Psoas muscle (tissue), 8 donors: ENCODE measurements around the gene MOG. TPM values are rescaled to one million over a fixed set of nuclear protein-coding genes. Genes with fewer than 3 reads are reported as not detected.

Source experiments
- ATAC-seq, 4 donors: fragments of 200-7000 bp; cut with Tn5 transposase; one replicate each; pipeline ENCODE4 v1.9.1; 2020; ENCODE audit warnings: moderate library complexity in 3 of 4, mild to moderate bottlenecking in 2 of 4
- DNase-seq, 2 donors: peaks; one replicate each; pipeline ENCODE4 v3.0.0-alpha.2; 2020
- H3K27ac ChIP-seq: fragments of 200-600 bp; one replicate; pipeline ENCODE4 v1.8.0; 2022
- H3K27me3 ChIP-seq, 3 donors: fragments of 200-600 bp in 1 of 3; one replicate each; pipeline versions ENCODE4 v1.6.1 to v1.8.0; 2013 to 2022; ENCODE audit warnings: low read length in 2 of 3, mild to moderate bottlenecking in 2 of 3, moderate library complexity in 1 of 3; ENCODE audit not compliant: insufficient read depth in 3 of 3
- H3K36me3 ChIP-seq, 2 donors: fragments of 200-600 bp in 1 of 2; one replicate each; pipeline versions ENCODE4 v1.6.1 to v1.8.0; 2013 to 2022; ENCODE audit warnings: low read depth in 1 of 2, mild to moderate bottlenecking in 1 of 2, moderate library complexity in 1 of 2; ENCODE audit not compliant: insufficient read depth in 1 of 2
- H3K4me1 ChIP-seq: fragments of 200-600 bp; one replicate; pipeline ENCODE4 v1.8.0; 2022
- H3K4me3 ChIP-seq: fragments of 200-600 bp; one replicate; pipeline ENCODE4 v1.8.0; 2022; ENCODE audit warnings: mild to moderate bottlenecking
- H3K9me3 ChIP-seq: fragments of 200-600 bp; one replicate; pipeline ENCODE4 v1.8.0; 2022
- WGBS, 3 donors: extraction: QIAGEN DNeasy Blood & Tissue Kit; methylation state at CpG; one replicate each; pipeline versions ENCODE4 v1.1.6 to v1.1.7; 2013; 5-methylcytosine and 5-hydroxymethylcytosine counted together
- intact Hi-C, 2 donors: fragments of 100-400 bp; cut with DNase I; formaldehyde crosslinking; loops; one replicate each; pipeline versions ENCODE4 v1.11.0 to v1.14.2; 2022
- polyA plus RNA-seq, 3 donors: library from polyadenylated mRNA; stranded (reverse); fragments of 200-250 nt; gene quantifications; one replicate each; pipeline ENCODE4 v1.2.3, GENCODE V29; 2013
- total RNA-seq, 4 donors: library from RNA; stranded (reverse); fragmentation: NEBNext Ultra II Directional in 2 of 4; extraction: Animal tissue kit (Norgen Biotek cat#: 25700) in 2 of 4; gene quantifications; one replicate each; pipeline versions ENCODE4 v1.2.1 to v1.2.4, GENCODE V29; 2021 to 2023
- TF ChIP-seq, protein P1 (sequence below): fragments of 200-600 bp; IDR thresholded peaks from one replicate; pipeline ENCODE4 v1.8.0; 2022; ENCODE audit warnings: antibody characterized with exemption
- donor health status: healthy with polysubstance abuse.
- donor health status: DM: no; HTN: no; CAD: no; lungs with moderate emphysema.
- donor health status: Bipolar disorder and iron deficiency.
- donor health status: healthy.
- donor health status: DM: yes; HTN: yes; CAD: no.
- donor health status: DM: no; HTN: no; CAD: no.
- donor health status: DM: no; HTN: no; CAD: no.
- donor health status: DM: yes; HTN: yes; CAD: no.

Gene MOG
- total and polyA plus RNA-seq, 7 donors, result 0.08 TPM; not detected in 6

DNA sequence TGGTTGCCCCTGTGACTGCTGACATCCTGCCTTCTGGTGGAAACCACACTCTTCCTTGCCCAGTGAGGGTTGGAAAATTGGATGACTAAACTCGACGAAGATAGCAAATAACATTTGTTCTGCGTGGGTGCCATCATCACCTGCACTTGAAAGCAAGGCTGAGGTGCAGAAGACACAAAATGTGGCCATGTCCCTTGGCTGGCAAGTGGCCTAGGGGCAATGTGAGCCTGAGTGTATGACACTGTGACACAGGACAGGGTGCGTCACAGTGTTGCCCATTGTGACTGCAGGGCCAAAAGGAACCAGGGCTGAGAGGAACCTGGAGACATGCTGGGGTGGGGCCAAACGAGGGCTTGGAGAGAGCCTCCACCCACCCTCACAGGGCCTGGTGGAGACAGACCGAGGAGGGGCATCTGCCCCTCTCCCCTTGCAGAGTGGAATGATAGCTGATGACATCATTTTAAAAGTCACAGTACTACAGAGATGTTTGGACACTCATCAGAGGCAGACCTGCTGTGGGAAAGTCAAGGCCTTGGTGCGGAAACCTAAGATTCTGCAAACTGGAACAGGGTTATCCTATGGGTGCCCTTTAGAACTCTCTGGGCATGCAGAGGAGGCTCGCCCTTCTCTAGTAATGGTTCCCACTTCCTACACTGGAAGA, 53.5 kb downstream of the MOG start:
- ATAC-seq (no peak), DNase-seq (no peak)
- WGBS, 3 donors, result 82 to 85% (median 83%) methylated on average over 8 of the region's 8 CpGs
- H3K9me3 ChIP-seq, result no peaks in the 10 kb centered on the region
- H3K27me3 ChIP-seq, result peaks cover 0 to 4% (median 3%) of the 10 kb centered on the region in 3 donors
- no peaks in the 10 kb centered on the region for H3K36me3 ChIP-seq
- no peaks in the 10 kb centered on the region for H3K4me1 ChIP-seq
- H3K4me3 ChIP-seq, result no peak overlapping the region
- H3K27ac ChIP-seq, result no peak overlapping the region
- TF ChIP-seq, protein P1, sequence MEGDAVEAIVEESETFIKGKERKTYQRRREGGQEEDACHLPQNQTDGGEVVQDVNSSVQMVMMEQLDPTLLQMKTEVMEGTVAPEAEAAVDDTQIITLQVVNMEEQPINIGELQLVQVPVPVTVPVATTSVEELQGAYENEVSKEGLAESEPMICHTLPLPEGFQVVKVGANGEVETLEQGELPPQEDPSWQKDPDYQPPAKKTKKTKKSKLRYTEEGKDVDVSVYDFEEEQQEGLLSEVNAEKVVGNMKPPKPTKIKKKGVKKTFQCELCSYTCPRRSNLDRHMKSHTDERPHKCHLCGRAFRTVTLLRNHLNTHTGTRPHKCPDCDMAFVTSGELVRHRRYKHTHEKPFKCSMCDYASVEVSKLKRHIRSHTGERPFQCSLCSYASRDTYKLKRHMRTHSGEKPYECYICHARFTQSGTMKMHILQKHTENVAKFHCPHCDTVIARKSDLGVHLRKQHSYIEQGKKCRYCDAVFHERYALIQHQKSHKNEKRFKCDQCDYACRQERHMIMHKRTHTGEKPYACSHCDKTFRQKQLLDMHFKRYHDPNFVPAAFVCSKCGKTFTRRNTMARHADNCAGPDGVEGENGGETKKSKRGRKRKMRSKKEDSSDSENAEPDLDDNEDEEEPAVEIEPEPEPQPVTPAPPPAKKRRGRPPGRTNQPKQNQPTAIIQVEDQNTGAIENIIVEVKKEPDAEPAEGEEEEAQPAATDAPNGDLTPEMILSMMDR, result no peak
- intact Hi-C loops, result no loop called here

DNA sequence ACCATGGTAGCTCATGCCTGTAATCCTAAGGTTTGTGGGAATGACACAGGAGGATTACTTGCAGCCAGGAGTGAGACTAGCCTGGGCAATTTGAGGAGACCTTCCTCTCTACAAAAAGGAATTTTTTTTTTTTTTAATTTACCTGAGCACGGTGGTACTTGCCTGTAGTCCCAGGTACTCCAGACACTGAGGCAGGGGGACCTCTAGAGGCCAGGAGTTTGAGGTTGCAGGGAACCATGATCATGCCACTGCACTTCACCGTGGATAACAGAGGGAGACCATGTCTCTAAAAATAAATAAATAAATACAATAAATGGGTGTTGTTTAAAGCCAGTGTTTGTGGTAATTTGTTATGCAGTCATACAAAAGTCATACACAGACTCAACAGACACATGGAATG, 64.0 kb downstream of the MOG start:
- H3K4me1 ChIP-seq, result no peaks in the 10 kb centered on the region
- H3K9me3 ChIP-seq, result no peaks in the 10 kb centered on the region
- H3K4me3 ChIP-seq, result no peak overlapping the region
- no peak for DNase-seq
- TF ChIP-seq, protein P1, result no peak
- no peak for ATAC-seq
- 26 to 48% (median 31%) methylated on average over 2 of the region's 2 CpGs for WGBS, 3 donors
- H3K27ac ChIP-seq, result no peak overlapping the region
- H3K27me3 ChIP-seq, result peaks cover 0 to 29% (median 9%) of the 10 kb centered on the region in 3 donors
- no peaks in the 10 kb centered on the region for H3K36me3 ChIP-seq
- intact Hi-C loops, result no loop called here

Other genes starting within 250 kb of the MOG start
- gene OR12D1, start 242.2 kb upstream of the MOG start, total RNA-seq, result not detected
- gene OR12D1, start 242.2 kb upstream of the MOG start, polyA plus RNA-seq, result not detected
- gene OR10C1, start 217.8 kb upstream of the MOG start, total RNA-seq, result not detected
- not detected for gene OR10C1, start 217.8 kb upstream of the MOG start, polyA plus RNA-seq
- gene OR11A1, start 200.0 kb upstream of the MOG start, total RNA-seq, result not detected
- gene OR11A1, start 200.0 kb upstream of the MOG start, polyA plus RNA-seq, result not detected
- gene OR2H1, start 199.9 kb upstream of the MOG start, total RNA-seq, result not detected
- under 1 TPM in 1 of 3 donors, not detected in 2; 0.10 TPM for gene OR2H1, start 199.9 kb upstream of the MOG start, polyA plus RNA-seq
- gene MAS1L, start 169.1 kb upstream of the MOG start, total RNA-seq, result not detected
- not detected for gene MAS1L, start 169.1 kb upstream of the MOG start, polyA plus RNA-seq
- under 1 TPM in 2 of 4 donors, not detected in 2; 0.25 to 0.26 TPM for gene UBD, start 97.4 kb upstream of the MOG start, total RNA-seq
- under 1 TPM in 2 of 3 donors, not detected in 1; 0.23 to 0.30 TPM for gene UBD, start 97.4 kb upstream of the MOG start, polyA plus RNA-seq
- not detected for gene OR2H2, start 72.0 kb upstream of the MOG start, total RNA-seq
- gene OR2H2, start 72.0 kb upstream of the MOG start, polyA plus RNA-seq, result not detected
- gene GABBR1, start 23.9 kb upstream of the MOG start, total RNA-seq, result 10 to 100 TPM in 1 of 4 donors, 1 to 10 TPM in 3; 4.1 to 10.2 (median 5.3) TPM
- gene GABBR1, start 23.9 kb upstream of the MOG start, polyA plus RNA-seq, result 1 to 10 TPM; 2.5 to 4.6 (median 3.8) TPM
- not detected for gene ZFP57, start 24.1 kb downstream of the MOG start, total RNA-seq
- gene ZFP57, start 24.1 kb downstream of the MOG start, polyA plus RNA-seq, result under 1 TPM in 1 of 3 donors, not detected in 2; 0.08 TPM
- 10 to 100 TPM; 16.5 to 25.6 (median 16.8) TPM for gene HLA-F, start 66.3 kb downstream of the MOG start, total RNA-seq
- 10 to 100 TPM; 12.0 to 26.5 (median 19.6) TPM for gene HLA-F, start 66.3 kb downstream of the MOG start, polyA plus RNA-seq
- under 1 TPM in 2 of 4 donors, not detected in 2; 0.15 to 0.42 TPM for gene HLA-G, start 170.7 kb downstream of the MOG start, total RNA-seq
- gene HLA-G, start 170.7 kb downstream of the MOG start, polyA plus RNA-seq, result not detected